Neural progenitor cell (in vitro differentiated cells): Measurements from ENCODE around the gene TSHB.

Experiments used
- CTCF ChIP-seq: fragments of 200-600 bp; sonication (generic); IDR thresholded peaks from 2 replicates; pipeline ENCODE4 v1.5.1; 2017; ENCODE audit warnings: antibody characterized with exemption, mild to moderate bottlenecking
- EZH2 ChIP-seq: fragments of 200-600 bp; sonication (generic); IDR thresholded peaks from 2 replicates; pipeline ENCODE4 v1.6.1; 2017; ENCODE audit warnings: antibody characterized with exemption, mild to moderate bottlenecking, moderate library complexity

DNA sequence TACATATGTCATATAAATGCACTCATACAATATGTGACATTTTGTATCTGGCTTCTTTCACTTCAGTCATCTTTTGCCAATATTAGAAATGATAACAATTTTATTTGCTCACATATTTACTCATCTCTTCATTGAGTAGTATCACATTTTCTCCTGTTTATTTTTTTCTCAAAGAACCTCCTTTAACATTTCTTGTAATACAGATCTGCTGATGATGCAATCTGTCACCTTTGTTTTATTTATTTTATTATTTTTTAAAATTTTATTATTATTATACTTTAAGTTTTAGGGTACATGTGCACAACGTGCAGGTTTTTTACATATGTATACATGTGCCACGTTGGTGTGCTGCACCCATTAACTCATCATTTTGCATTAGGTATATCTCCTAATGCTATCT lies 15.8 kb upstream of the TSHB start:
- no peak for TF ChIP-seq EZH2
- no peak for TF ChIP-seq CTCF
